SU-DHL-6 (cell line): ENCODE data around the gene PARPBP.

ENCODE experiments used
- H2AFZ ChIP-seq: fragments of 200-600 bp; sonication (generic); 2 replicates; pipeline ENCODE4 v1.6.1; 2014; ENCODE audit warnings: low read depth, mild to moderate bottlenecking, moderate library complexity, mixed read lengths, antibody characterized with exemption, low read length; ENCODE audit not compliant: severe bottlenecking
- H3F3A ChIP-seq: fragments of 200-600 bp; shearing (Covaris generic); 2 replicates; pipeline ENCODE4 v1.6.0; 2016; ENCODE audit warnings: antibody characterized with exemption, mild to moderate bottlenecking; ENCODE audit not compliant: insufficient read depth
- H3K27ac ChIP-seq: fragments of 200-600 bp; sonication (generic); 2 replicates; pipeline ENCODE4 v1.5.1; 2016; ENCODE audit warnings: low read depth, mild to moderate bottlenecking, low read length, moderate library complexity, mixed read lengths
- H3K27me3 ChIP-seq: fragments of 200-600 bp; sonication (generic), shearing (Covaris generic); 2 replicates; pipeline ENCODE4 v1.6.0; 2014; ENCODE audit warnings: mild to moderate bottlenecking, low read length
- H3K36me3 ChIP-seq: fragments of 200-600 bp; sonication (generic); 2 replicates; pipeline ENCODE4 v1.6.1; 2014; ENCODE audit warnings: mild to moderate bottlenecking, low read length, mixed read lengths
- H3K4me2 ChIP-seq: fragments of 300-600, 200-600 bp; shearing (Covaris generic), sonication (generic); 2 replicates; pipeline ENCODE4 v1.6.0; 2014; ENCODE audit warnings: low read length, low read depth, mild to moderate bottlenecking; ENCODE audit not compliant: poor library complexity, severe bottlenecking
- H3K4me3 ChIP-seq: fragments of 200-600 bp; sonication (generic); 2 replicates; pipeline ENCODE4 v1.5.1; 2014; ENCODE audit warnings: antibody characterized with exemption, low read length, mild to moderate bottlenecking, mixed read lengths; ENCODE audit not compliant: insufficient read depth, poor library complexity, severe bottlenecking
- H3K79me2 ChIP-seq: fragments of 200-600 bp; sonication (generic); 2 replicates; pipeline ENCODE4 v1.6.1; 2014; ENCODE audit warnings: mild to moderate bottlenecking, low read length, moderate library complexity; ENCODE audit not compliant: insufficient read depth
- H3K9ac ChIP-seq: fragments of 200-600 bp; sonication (generic); 2 replicates; pipeline ENCODE4 v1.7.0; 2014; ENCODE audit warnings: mild to moderate bottlenecking, low read length
- H3K9me2 ChIP-seq: fragments of 200-600 bp; sonication (generic); replicated peaks from 2 replicates; pipeline ENCODE4 v1.6.1; 2014; ENCODE audit warnings: low read length; ENCODE audit not compliant: insufficient read depth
- H3K9me3 ChIP-seq: fragments of 200-600 bp; sonication (generic); 2 replicates; pipeline ENCODE4 v1.6.1; 2014; ENCODE audit warnings: low read length, mixed read lengths; ENCODE audit not compliant: insufficient read depth
- H4K20me1 ChIP-seq: fragments of 200-600 bp; sonication (generic); 2 replicates; pipeline ENCODE4 v1.6.1; 2014; ENCODE audit warnings: low read depth, mild to moderate bottlenecking, antibody characterized with exemption, low read length, moderate library complexity, mixed read lengths
- CTCF ChIP-seq: fragments of 200-600 bp; sonication (generic); IDR thresholded peaks from one replicate; pipeline ENCODE4 v1.5.1; 2017; ENCODE audit warnings: antibody characterized with exemption, mild to moderate bottlenecking, low read length, moderate library complexity; ENCODE audit not compliant: insufficient read depth, poor library complexity, severe bottlenecking
- EZH2phosphoT487 ChIP-seq: fragments of 200-600 bp; sonication (generic), shearing (Covaris generic); conservative IDR thresholded peaks from 2 replicates; pipeline ENCODE4 v1.6.1; 2018; ENCODE audit warnings: mild to moderate bottlenecking, antibody characterized with exemption, low read length, moderate library complexity, mixed read lengths

PARPBP gene

GRCh38 chr12:102093319-102093718 is 26.7 kb upstream of the PARPBP start:
- Histone ChIP-seq H3K36me3 (peaks cover 42% of the 10 kb centered on the region), H3K4me2 (no peak overlapping the region), H3F3A (peaks cover 7% of the 10 kb centered on the region; the same call in 1 of the 2 replicates), H3K9me2 (no peaks in the 10 kb centered on the region), H3K79me2 (no peaks in the 10 kb centered on the region; the same call in 1 of the 2 replicates), H3K4me3 (no peak overlapping the region), H2AFZ (no peak overlapping the region), H3K27me3 (no peaks in the 10 kb centered on the region), H4K20me1 (no peaks in the 10 kb centered on the region), H3K9ac (no peak overlapping the region), H3K9me3 (no peaks in the 10 kb centered on the region), H3K27ac (no peak overlapping the region)
- TF ChIP-seq EZH2phosphoT487 (no peak), CTCF (no peak)

GRCh38 chr12:102095677-102096263 is 24.2 kb upstream of the PARPBP start:
- H3K9me2 ChIP-seq = no peaks in the 10 kb centered on the region
- peaks cover 48% of the 10 kb centered on the region for H3K36me3 ChIP-seq
- no peak overlapping the region for H2AFZ ChIP-seq
- H3K27me3 ChIP-seq = no peaks in the 10 kb centered on the region
- no peak overlapping the region for H3K4me3 ChIP-seq
- H3K79me2 ChIP-seq = no peaks in the 10 kb centered on the region; the same call in 1 of the 2 replicates
- peaks cover 7% of the 10 kb centered on the region; the same call in 1 of the 2 replicates for H3F3A ChIP-seq
- no peaks in the 10 kb centered on the region for H4K20me1 ChIP-seq
- TF ChIP-seq EZH2phosphoT487 = no peak
- peak; percentile 43 for TF ChIP-seq CTCF
- H3K4me2 ChIP-seq = no peak overlapping the region
- no peak overlapping the region for H3K27ac ChIP-seq
- no peaks in the 10 kb centered on the region for H3K9me3 ChIP-seq
- no peak overlapping the region for H3K9ac ChIP-seq

- Histone ChIP-seq H3K9ac (no peak overlapping the region), H2AFZ (no peak overlapping the region)
These were observed 23.1 kb upstream of the PARPBP start for GRCh38 chr12:102096855-102097254.

More at GRCh38 chr12:102096855-102097254, 23.1 kb upstream of the PARPBP start:
- TF ChIP-seq EZH2phosphoT487 (no peak), CTCF (no peak)
- H3K9me2 ChIP-seq = no peaks in the 10 kb centered on the region
- H3K27me3 ChIP-seq = no peaks in the 10 kb centered on the region
- H3K4me3 ChIP-seq = no peak overlapping the region
- peaks cover 47% of the 10 kb centered on the region for H3K36me3 ChIP-seq
- peaks cover 7% of the 10 kb centered on the region; the same call in 1 of the 2 replicates for H3F3A ChIP-seq
- no peaks in the 10 kb centered on the region for H4K20me1 ChIP-seq
- H3K79me2 ChIP-seq = no peaks in the 10 kb centered on the region; the same call in 1 of the 2 replicates
- no peak overlapping the region for H3K4me2 ChIP-seq
- no peak overlapping the region for H3K27ac ChIP-seq
- H3K9me3 ChIP-seq = no peaks in the 10 kb centered on the region
